Endothelial cell of umbilical vein (primary cell): Measurements from ENCODE around the gene WIPI1. TPM values are rescaled to one million over a fixed set of nuclear protein-coding genes. Genes with fewer than 3 reads are reported as not detected.

ENCODE experiments used
- BruUV-seq: library from RNA; stranded (reverse); fragments of 400-500 nt; replicated peaks from 2 replicates; lab custom pipeline; 2021; lab: Mats Ljungman, UMichigan
- CTCF ChIA-PET: fragments of 300-600, 350-600 bp; sonication (Branson Sonifier 250); formaldehyde crosslinking; loops from one replicate; lab custom pipeline; 2021; ENCODE audit warnings: antibody characterized with exemption, inconsistent platforms; lab: Charles Lee
- POLR2A ChIA-PET: fragments of 300-600, 350-600 bp; sonication (Branson Sonifier 250); formaldehyde crosslinking; loops from one replicate; lab custom pipeline; 2021; ENCODE audit warnings: antibody characterized with exemption, inconsistent platforms; lab: Charles Lee
- DNase-seq: peaks from one replicate; pipeline ENCODE4 v3.0.0-alpha.2; 2011; ENCODE audit warnings: low read depth, low spot score
- FAIRE-seq: peaks from 2 replicates; lab custom pipeline; 2011; peaks lifted over from hg19 to GRCh38; lab: Jason Lieb, UNC
- H2AFZ ChIP-seq: 2 replicates; pipeline ENCODE4 v1.6.0; 2012; ENCODE audit warnings: low read depth, low read length, control low read depth, inconsistent platforms
- H3K27ac ChIP-seq: 2 replicates; pipeline ENCODE4 v1.5.1; 2011; ENCODE audit warnings: low read depth, mild to moderate bottlenecking, control low read depth, low read length, moderate library complexity; ENCODE audit not compliant: insufficient read depth
- H3K27me3 ChIP-seq, 2 experiments: 2 replicates each; pipeline versions ENCODE4 v1.6.0 to v1.6.1; 2011; ENCODE audit warnings: low read length in 2 of 2, mixed read lengths in 1 of 2; ENCODE audit not compliant: control insufficient read depth in 2 of 2, insufficient read depth in 2 of 2
- H3K36me3 ChIP-seq, 2 experiments: 2 replicates in 1 of 2; 3 replicates in 1 of 2; pipeline ENCODE4 v1.5.1; 2011; ENCODE audit warnings: low read length in 2 of 2, mild to moderate bottlenecking in 1 of 2, moderate library complexity in 1 of 2; ENCODE audit not compliant: control insufficient read depth in 2 of 2, insufficient read depth in 2 of 2; ENCODE audit errors: extremely low read depth in 1 of 2
- H3K4me1 ChIP-seq: 3 replicates; pipeline ENCODE4 v1.5.1; 2011; ENCODE audit warnings: mild to moderate bottlenecking, low read length; ENCODE audit not compliant: control insufficient read depth, insufficient read depth; ENCODE audit errors: extremely low read depth
- H3K4me2 ChIP-seq: 2 replicates; pipeline ENCODE4 v1.6.1; 2011; ENCODE audit warnings: low read length, control low read depth, mixed read lengths; ENCODE audit not compliant: insufficient read depth
- H3K4me3 ChIP-seq, 3 experiments: fragments of 200-600 bp in 1 of 3; sonication (generic), shearing (Covaris generic) in 1 of 3; replicated peaks in 1 of 3; 2 replicates each; pipeline ENCODE4 v1.5.1; 2011 to 2016; ENCODE audit warnings: control low read depth in 3 of 3, low read length in 3 of 3, mild to moderate bottlenecking in 2 of 3, inconsistent platforms in 1 of 3, low read depth in 1 of 3, moderate library complexity in 1 of 3; ENCODE audit not compliant: insufficient read depth in 1 of 3
- H3K79me2 ChIP-seq: 2 replicates; pipeline ENCODE4 v1.6.0; 2012; ENCODE audit warnings: low read length, inconsistent platforms; ENCODE audit not compliant: control insufficient read depth, insufficient read depth
- H3K9ac ChIP-seq: replicated peaks from 2 replicates; pipeline ENCODE3; 2011; ENCODE audit warnings: low read length, control low read depth; ENCODE audit not compliant: insufficient read depth; ENCODE audit errors: extremely low read depth
- H3K9me1 ChIP-seq: replicated peaks from 3 replicates; pipeline ENCODE4 v1.6.0; 2011; ENCODE audit warnings: mild to moderate bottlenecking, low read length; ENCODE audit not compliant: control insufficient read depth, insufficient read depth; ENCODE audit errors: extremely low read depth
- H3K9me3 ChIP-seq: replicated peaks from 2 replicates; pipeline ENCODE4 v1.5.1; 2012; ENCODE audit warnings: low read length, inconsistent platforms; ENCODE audit not compliant: control insufficient read depth, insufficient read depth
- H4K20me1 ChIP-seq: replicated peaks from 2 replicates; pipeline ENCODE3; 2011; ENCODE audit warnings: mild to moderate bottlenecking, low read length; ENCODE audit not compliant: control insufficient read depth, insufficient read depth; ENCODE audit errors: extremely low read depth
- EZH2 ChIP-seq: IDR thresholded peaks from 2 replicates; pipeline ENCODE4 v1.6.1; 2012; ENCODE audit warnings: borderline replicate concordance, low read depth, mild to moderate bottlenecking, moderate library complexity, low read length, inconsistent platforms; ENCODE audit not compliant: severe bottlenecking
- FOS ChIP-seq: IDR thresholded peaks from 2 replicates; pipeline ENCODE4 v1.6.1; 2011; ENCODE audit warnings: mild to moderate bottlenecking, low read length, moderate library complexity, borderline replicate concordance; ENCODE audit not compliant: insufficient read depth
- GATA2 ChIP-seq: IDR thresholded peaks from 2 replicates; pipeline ENCODE4 v1.7.0; 2011; ENCODE audit warnings: low read depth, mild to moderate bottlenecking, moderate library complexity, mixed read lengths, low read length; ENCODE audit not compliant: insufficient read length, insufficient read depth
- JUN ChIP-seq: IDR thresholded peaks from 2 replicates; pipeline ENCODE4 v1.6.1; 2011; ENCODE audit warnings: borderline replicate concordance, low read depth; ENCODE audit not compliant: insufficient read length, insufficient read depth
- MYC ChIP-seq: IDR thresholded peaks from one replicate; pipeline ENCODE4 v1.6.1; 2011; ENCODE audit warnings: mild to moderate bottlenecking, low read depth, low read length
- POLR2A ChIP-seq: IDR thresholded peaks from 2 replicates; pipeline ENCODE4 v1.6.1; 2012; ENCODE audit warnings: low read depth, mild to moderate bottlenecking, control low read depth, low read length
- POLR2AphosphoS5 ChIP-seq: IDR thresholded peaks from 2 replicates; pipeline ENCODE4 v1.6.1; 2012; ENCODE audit warnings: low read depth, mild to moderate bottlenecking, control low read depth, low read length, moderate library complexity; ENCODE audit not compliant: insufficient read depth
- dilution Hi-C: fragments of 300-500 bp; cut with MboI; formaldehyde crosslinking; loops from one replicate; pipeline ENCODE4 v1.15.0; 2019; ENCODE audit warnings: low sequenced_read_pairs; ENCODE audit not compliant: extremely low pct_ligation_motif_present
- intact Hi-C: fragments of 100-400 bp; cut with micrococcal nuclease; formaldehyde crosslinking; loops from one replicate; pipeline ENCODE4 v1.10.0; 2022
- polyA plus RNA-seq, 4 experiments: library from polyadenylated mRNA; depleted of rRNA in 3 of 4; stranded (reverse) in 3 of 4; unstranded in 1 of 4; fragments of >200 nt; gene quantifications; 2 replicates each; pipeline versions ENCODE4 v1.2.1 to v1.2.3, GENCODE V29; 2011 to 2012; ENCODE audit warnings: missing spikeins in 1 of 4
- total RNA-seq: library from RNA; stranded (reverse); gene quantifications from 2 replicates; pipeline ENCODE4 v1.2.3, GENCODE V29; 2021
- TF ChIP-seq, protein P1 (sequence below): IDR thresholded peaks from 2 replicates; pipeline ENCODE4 v1.6.1; 2011; ENCODE audit not compliant: insufficient read depth, insufficient read length
- TF ChIP-seq, protein P2 (sequence below), 2 donors: IDR thresholded peaks; 1 replicate in 1 of 2; 2 replicates in 1 of 2; pipeline ENCODE4 v1.5.1; 2011; ENCODE audit warnings: low read length in 2 of 2, mild to moderate bottlenecking in 2 of 2, moderate library complexity in 2 of 2, control low read depth in 1 of 2, inconsistent platforms in 1 of 2, low read depth in 1 of 2; ENCODE audit not compliant: insufficient read depth in 1 of 2; ENCODE audit errors: extremely low read depth in 1 of 2

WIPI1 gene
- total and polyA plus RNA-seq, 2 donors (not counting 3 experiments of a cell fraction or from before 2014, with no cell fraction given): 49.9 to 70.3 TPM

DNA sequence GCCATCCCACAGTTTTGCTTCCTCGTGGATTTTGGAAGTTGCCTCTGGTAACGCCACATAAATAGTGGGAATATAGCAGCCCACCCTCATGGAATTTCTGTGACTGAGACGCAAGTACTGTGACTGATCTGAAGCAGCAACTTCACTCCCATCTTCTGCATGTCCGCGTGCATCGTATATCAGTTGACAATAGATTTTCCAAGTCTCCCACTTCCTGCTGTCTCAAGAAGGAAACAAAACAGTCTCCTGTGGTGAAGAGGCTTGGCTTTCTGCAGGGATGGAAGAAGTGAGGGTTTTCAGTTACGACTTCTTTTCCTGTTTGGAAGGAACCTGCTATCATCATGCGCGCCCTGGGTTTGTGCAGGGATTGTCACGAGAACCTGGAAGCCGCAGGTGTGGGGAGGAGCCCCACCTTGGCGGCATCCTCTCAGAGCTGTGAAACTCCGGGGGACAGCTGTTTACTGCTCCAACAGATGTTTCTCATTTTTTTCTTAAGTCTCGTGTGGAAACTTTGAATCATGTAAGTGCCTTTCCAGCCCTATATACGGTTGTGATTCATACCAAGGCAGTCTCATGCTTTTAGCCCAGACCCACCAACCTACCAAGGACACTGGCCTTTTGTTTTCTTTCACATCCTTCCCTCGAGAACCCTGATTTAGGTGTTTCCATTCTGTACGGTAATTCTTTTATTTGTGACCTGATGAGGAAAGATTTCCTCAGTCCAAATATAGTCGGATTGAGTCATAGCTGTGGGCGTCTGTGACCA lies 57.5 kb downstream of the WIPI1 start:
- no TSS peak for BruUV-seq
- H3K4me1 ChIP-seq: peaks cover 11% of the 10 kb centered on the region
- no peaks in the 10 kb centered on the region for H3K36me3 ChIP-seq
- no peak overlapping the region for H2AFZ ChIP-seq
- POLR2A ChIA-PET: interaction anchor here (0.7 to 1.2 kb wide), 3 partner anchors 16 to 157 kb away, joined by 3 to 5 read pairs (median 3); no protein-coding TSS in a partner anchor
- no peaks in the 10 kb centered on the region for H3K27me3 ChIP-seq
- H3K9me3 ChIP-seq: no peaks in the 10 kb centered on the region
- H3K4me2 ChIP-seq: no peak overlapping the region
- peak; percentile 42 for DNase-seq
- no peaks in the 10 kb centered on the region for H4K20me1 ChIP-seq
- no peak overlapping the region for H3K9ac ChIP-seq
- no peaks in the 10 kb centered on the region for H3K9me1 ChIP-seq
- dilution Hi-C loops (no loop called here), intact Hi-C loops (loop anchor here (1.0 to 5.0 kb wide), 7 partner anchors 17 to 193 kb away; no protein-coding TSS in a partner anchor)
- FAIRE-seq: peak; percentile 48
- CTCF ChIA-PET: interaction anchor here (0.7 to 4.7 kb wide), 61 partner anchors 8 to 457 kb away, joined by 3 to 143 read pairs (median 7); partner anchors contain the start of genes AMZ2, ARSG, SLC16A6 and WIPI1
- no peak overlapping the region for H3K27ac ChIP-seq
- H3K4me3 ChIP-seq: no peak overlapping the region
- TF ChIP-seq, protein P1, sequence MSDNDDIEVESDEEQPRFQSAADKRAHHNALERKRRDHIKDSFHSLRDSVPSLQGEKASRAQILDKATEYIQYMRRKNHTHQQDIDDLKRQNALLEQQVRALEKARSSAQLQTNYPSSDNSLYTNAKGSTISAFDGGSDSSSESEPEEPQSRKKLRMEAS: no peak
- TF ChIP-seq GATA2: no peak
- TF ChIP-seq, protein P2, sequence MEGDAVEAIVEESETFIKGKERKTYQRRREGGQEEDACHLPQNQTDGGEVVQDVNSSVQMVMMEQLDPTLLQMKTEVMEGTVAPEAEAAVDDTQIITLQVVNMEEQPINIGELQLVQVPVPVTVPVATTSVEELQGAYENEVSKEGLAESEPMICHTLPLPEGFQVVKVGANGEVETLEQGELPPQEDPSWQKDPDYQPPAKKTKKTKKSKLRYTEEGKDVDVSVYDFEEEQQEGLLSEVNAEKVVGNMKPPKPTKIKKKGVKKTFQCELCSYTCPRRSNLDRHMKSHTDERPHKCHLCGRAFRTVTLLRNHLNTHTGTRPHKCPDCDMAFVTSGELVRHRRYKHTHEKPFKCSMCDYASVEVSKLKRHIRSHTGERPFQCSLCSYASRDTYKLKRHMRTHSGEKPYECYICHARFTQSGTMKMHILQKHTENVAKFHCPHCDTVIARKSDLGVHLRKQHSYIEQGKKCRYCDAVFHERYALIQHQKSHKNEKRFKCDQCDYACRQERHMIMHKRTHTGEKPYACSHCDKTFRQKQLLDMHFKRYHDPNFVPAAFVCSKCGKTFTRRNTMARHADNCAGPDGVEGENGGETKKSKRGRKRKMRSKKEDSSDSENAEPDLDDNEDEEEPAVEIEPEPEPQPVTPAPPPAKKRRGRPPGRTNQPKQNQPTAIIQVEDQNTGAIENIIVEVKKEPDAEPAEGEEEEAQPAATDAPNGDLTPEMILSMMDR (IDR thresholded peaks at IDR 0.05; ENCODE audit: extremely low read depth in 1 of 2, insufficient read depth in 1 of 2, low read depth in 1 of 2, low read length in 2 of 2): no peak
- TF ChIP-seq MYC: no peak
- TF ChIP-seq POLR2A: no peak
- TF ChIP-seq JUN: no peak
- TF ChIP-seq POLR2AphosphoS5: no peak
- no peak for TF ChIP-seq EZH2
- TF ChIP-seq FOS: no peak
- no peaks in the 10 kb centered on the region for H3K79me2 ChIP-seq
